GM21717 (cell line): Measurements from ENCODE around the gene SSR4.
"Not testable (repeated sequence)": the region's sequence is repeated elsewhere in the genome, so short reads cannot be mapped to it uniquely, and the experiment has no call there.

ENCODE experiments used
- ATAC-seq: cut with Tn5 transposase; IDR thresholded peaks from one replicate; pipeline ENCODE4 v1.9.1; 2021; ENCODE audit warnings: mild to moderate bottlenecking, moderate library complexity; ENCODE audit not compliant: unreplicated experiment

SSR4 gene

DNA sequence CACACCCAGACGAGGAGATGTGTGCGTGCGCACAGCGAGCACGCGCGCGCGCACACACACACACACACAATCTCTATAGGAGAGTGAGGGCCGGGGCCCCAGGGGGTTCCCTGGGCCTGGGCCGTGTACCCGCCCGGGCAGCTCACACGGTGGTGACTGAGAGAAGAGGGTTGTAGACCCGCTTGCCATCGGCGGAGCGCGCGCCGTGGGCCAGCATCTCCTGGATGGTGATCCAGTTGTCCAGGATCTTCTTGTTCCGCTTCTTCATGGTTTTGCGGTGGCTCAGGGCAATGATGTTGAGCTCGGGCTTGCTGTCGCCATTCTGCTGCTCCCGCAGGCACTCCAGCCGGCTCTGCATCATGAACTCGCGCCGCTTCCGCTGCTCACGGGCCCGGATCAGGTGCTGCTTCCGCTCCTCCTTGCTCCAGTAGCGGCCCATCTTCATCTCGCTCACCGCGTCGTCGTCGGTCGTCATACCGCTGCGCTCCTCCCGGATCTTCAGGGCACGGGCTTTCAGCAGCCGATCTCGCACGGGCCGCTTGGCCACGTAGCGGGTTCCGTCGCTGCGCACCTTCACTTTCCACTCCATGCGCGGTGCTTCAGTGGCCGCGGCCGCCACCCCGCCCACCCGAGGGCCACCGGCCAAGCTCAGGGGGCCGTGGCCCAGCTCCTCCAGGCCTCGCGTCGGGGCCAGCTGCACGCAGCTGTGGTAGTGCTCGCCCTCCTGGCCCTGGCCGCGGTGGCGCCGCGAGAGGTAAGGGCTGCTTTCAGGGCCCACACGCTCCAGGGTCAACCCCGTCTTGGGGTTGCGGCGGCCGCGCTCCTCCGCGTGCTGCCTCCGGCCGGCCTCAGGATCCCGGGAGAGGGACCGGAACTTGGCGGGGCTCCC is 9.0 kb downstream of the SSR4 start:
- no peak for ATAC-seq

DNA sequence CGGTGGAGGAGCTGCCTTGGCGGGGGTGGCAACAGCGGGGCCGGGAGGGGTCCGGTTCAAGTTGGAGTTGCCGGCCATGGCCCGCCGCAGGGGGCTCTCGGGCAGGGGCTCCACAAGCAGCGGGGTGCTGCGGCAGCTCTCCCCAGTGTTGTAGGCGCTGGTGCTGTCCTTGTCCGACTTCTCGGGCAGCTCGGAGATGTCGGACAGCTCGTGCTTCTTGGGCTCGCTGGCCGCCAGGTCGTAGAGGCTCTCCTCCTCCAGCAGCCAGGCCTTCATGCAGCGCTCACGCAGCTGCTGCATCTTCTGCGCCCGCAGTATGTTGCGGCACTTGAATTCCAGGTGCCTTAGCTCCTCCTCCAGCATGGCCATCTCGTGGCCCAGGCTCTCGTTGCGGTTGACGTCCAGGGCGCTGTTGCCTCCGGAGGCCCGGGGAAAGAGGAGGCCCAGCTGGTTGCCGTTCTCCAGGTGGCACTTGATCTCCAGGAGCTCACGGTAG is 9.7 kb downstream of the SSR4 start:
- ATAC-seq = no peak

DNA sequence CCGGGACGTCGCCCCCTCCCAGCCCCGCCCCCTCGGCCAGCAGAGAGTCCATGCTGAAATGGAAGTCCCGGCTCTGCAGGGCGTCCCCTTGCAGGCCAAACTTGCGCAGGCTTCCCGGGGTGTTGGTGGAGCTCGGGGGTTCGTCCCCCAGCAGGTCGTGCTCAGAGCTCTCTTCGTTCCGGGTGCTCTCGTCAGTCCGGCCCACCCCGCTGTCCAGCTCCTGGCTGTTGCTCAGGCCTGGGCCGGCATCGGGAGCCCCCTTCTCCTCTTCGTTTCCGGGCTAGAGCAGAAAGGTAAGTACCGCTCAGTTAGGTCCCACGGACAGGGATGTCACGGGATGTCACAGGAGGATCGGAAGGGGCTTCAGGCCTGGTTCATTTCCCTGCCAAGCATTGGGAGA is 10.2 kb downstream of the SSR4 start:
- no peak for ATAC-seq

GRCh38 chrX:153805436-153805835 is 11.0 kb downstream of the SSR4 start:
- no peak for ATAC-seq

GRCh38 chrX:153806999-153807575 is 12.6 kb downstream of the SSR4 start:
- no peak for ATAC-seq

GRCh38 chrX:153807976-153808375 is 13.5 kb downstream of the SSR4 start:
- ATAC-seq = no peak

DNA sequence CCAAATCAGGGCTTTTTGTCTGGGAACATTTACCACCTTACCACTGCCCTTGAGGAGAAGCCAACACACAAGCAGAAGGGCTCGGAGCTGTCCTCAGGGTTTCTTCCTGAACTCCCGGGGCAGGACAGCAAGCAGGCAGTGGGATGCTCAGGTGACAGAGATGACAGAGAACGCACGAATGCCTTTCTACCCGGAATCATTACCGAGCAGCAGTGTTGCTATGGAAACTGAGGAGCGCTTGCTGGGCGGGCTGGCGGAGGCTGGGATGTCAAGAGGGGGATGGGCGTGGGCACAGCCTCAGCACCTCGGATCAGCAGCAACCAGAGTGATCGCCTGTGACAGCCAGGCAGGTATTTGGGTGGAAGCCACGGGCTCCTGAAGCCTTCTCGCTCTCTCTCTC is 17.8 kb downstream of the SSR4 start:
- no peak for ATAC-seq

DNA sequence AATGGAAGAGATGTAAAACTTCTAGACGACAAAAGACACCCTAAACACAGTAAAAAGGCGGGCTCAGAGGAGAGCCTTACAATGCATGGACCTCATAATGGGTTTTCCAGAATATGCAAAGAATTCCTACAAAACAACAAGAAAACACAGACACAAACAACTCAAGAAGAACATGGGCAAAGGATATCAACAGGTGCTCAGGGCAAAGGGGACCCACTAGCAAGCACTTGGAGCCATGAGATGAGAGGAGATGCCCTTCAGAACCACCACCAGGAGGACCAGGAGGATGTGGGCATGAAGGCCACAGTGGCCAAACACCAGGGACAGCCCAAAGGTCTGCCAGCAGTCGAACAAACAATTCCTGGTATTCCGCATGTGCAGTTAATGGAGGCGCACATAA is 18.7 kb downstream of the SSR4 start:
- ATAC-seq = no peak

- no peak for ATAC-seq
Observed at GRCh38 chrX:153814591-153815315, 20.3 kb downstream of the SSR4 start.

GRCh38 chrX:153816831-153817690 is 22.6 kb downstream of the SSR4 start:
- ATAC-seq = no peak

GRCh38 chrX:153818064-153818463 is 23.6 kb downstream of the SSR4 start:
- ATAC-seq = not testable (repeated sequence)

GRCh38 chrX:153818571-153819383 is 24.3 kb downstream of the SSR4 start:
- ATAC-seq = no peak

- ATAC-seq = no peak
Observed at GRCh38 chrX:153819384-153820040, 25.0 kb downstream of the SSR4 start.

DNA sequence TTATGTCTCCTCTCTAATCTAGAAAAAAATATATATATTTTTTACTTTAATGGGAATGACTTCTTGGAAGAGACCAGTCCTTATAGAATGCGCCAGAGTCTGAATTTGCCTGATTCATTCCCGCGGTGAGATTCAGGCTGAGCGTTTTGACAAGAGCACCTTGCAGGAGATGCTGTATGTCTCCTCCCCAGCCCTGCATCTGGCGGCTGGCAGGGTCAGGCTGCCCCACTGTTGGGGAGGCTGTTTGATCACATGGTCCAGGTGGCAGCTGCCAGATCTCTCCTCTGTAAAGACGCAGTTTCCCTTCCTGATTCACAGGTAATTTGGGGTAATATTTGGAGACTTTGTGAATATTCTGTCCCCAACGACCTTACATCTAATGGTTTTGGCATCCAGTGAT is 26.1 kb downstream of the SSR4 start:
- ATAC-seq = no peak

GRCh38 chrX:153821066-153821465 is 26.6 kb downstream of the SSR4 start:
- ATAC-seq = no peak

DNA sequence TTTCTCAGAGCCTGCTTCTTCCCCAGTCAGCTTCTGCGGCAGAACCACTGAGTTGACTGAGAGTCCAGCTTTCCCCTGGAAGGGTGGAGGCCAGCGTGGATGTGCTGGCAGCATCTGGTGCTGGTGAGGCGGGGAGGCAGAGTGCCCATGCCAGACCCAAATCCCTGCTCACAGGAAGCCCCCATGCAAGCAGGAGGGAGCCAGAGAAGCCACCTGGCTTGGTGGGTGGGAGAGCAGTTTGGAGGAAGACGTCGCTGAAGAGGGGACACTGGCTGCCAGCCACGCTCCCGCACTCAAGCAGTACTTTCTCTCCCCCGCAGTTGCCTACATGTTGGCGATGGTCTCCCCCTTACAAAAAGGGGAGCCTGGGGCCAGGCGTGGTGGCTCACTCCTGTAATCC is 29.9 kb downstream of the SSR4 start:
- ATAC-seq = no peak

DNA sequence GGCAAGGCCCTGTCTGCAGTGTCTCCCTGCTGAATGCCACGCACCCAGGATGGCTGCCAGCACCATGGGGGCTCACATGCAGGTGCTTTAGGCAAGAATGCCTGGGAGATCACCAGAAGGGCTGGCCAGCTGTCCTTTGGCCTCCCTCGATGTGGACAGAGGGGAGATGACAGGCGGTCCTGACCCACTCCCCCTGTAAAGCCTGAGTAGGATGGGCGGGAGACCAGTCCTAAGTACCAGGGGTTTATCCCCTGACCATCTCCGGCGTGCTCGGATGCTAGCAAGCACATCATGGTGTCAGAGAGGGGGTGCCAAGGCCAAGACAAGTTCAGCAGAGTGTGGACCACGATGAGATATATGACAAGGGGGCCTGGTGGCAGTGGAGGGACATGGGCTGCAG is 30.6 kb downstream of the SSR4 start:
- no peak for ATAC-seq

DNA sequence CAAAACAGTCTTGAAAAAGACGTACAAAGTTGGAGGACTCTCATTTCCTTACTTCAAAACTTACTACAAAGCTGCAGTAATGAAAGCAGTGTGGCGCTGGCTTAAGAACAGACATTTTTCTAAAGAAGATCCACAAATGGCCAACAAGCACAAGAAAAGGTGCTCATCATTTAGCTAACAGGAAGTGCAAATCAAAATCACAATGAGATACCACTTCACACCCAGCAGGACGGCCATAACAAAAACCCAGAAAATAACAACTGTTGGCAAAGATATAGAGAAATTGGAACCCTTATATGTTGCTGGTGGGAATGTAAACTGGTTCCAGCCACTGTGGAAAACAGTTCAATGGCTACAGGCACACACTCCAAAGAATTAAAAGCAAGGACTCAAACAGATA is 32.5 kb downstream of the SSR4 start:
- ATAC-seq = no peak

- ATAC-seq = no peak
Observed at GRCh38 chrX:153827903-153828302, 33.4 kb downstream of the SSR4 start.
